ENCODE results near the gene PTGS1. TPM values are rescaled to one million over a fixed set of nuclear protein-coding genes. Genes with fewer than 3 reads are reported as not detected.
A peak's percentile ranks its signal among the peaks of the same experiment; 100 is the strongest.

The PTGS1 gene
- total RNA-seq, 2 donors from 2014 or later, result 4.6 to 6.2 TPM

DNA sequence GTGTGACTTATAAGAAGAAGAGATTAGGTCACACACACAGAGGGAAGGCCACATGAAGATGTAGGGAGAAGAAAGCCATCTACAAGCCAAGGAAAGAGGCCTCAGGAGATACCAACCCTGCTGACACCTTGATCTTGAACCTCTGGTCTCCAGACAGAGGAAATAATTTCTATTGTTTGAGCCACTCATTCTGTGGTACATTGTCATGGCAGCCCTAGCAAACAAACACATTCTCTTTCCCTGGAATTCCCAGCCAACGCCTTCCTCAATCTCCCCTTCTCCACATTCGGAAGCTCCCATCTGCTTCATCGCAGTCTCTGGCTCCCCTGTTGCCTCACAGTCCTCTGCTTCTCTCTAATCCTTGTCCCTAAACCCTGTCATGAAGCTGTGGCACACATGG lies 16.7 kb downstream of the PTGS1 start:
- TF ChIP-seq CTCF (IDR thresholded peaks at IDR 0.05) (no peak), POLR2AphosphoS5 (IDR thresholded peaks at IDR 0.05) (no peak)
- H3K4me3 ChIP-seq, result no peak overlapping the region
- H3K27ac ChIP-seq, result no peak overlapping the region
- no peaks in the 10 kb centered on the region for H3K9me3 ChIP-seq
- intact Hi-C loops (cut with DNase I), result no loop called here
- H3K4me1 ChIP-seq (replicated peaks), result no peaks in the 10 kb centered on the region
- no peak for DNase-seq (ENCODE audit: low spot score)
- H3K36me3 ChIP-seq, result no peaks in the 10 kb centered on the region
- H3K27me3 ChIP-seq (replicated peaks; ENCODE audit: insufficient read depth), result no peaks in the 10 kb centered on the region
- 94% methylated on average over 3 of the region's 3 CpGs for WGBS

DNA sequence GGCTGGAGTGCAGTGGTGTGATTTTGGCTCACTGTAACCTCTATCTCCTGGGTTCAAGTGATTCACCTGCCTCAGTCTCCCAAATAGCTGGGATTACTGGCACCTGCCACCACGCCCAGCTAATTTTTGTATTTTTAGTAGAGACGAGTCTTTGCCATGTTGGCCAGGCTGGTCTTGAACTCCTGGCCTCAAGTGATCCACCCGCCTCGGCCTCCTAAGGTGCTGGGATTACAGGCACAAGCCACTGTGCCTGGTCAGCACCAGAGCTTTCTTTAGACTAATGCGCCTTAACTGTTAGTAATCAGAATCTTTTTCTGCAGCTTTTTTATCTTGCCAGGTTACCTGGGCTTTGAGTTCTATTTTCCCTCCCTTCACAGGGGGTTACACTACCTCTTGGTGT lies 18.4 kb downstream of the PTGS1 start:
- TF ChIP-seq POLR2AphosphoS5 (IDR thresholded peaks at IDR 0.05) (no peak), POLR2A (IDR thresholded peaks at IDR 0.05) (no peak), CTCF (IDR thresholded peaks at IDR 0.05) (no peak)
- no peak for DNase-seq (ENCODE audit: low spot score)

DNA sequence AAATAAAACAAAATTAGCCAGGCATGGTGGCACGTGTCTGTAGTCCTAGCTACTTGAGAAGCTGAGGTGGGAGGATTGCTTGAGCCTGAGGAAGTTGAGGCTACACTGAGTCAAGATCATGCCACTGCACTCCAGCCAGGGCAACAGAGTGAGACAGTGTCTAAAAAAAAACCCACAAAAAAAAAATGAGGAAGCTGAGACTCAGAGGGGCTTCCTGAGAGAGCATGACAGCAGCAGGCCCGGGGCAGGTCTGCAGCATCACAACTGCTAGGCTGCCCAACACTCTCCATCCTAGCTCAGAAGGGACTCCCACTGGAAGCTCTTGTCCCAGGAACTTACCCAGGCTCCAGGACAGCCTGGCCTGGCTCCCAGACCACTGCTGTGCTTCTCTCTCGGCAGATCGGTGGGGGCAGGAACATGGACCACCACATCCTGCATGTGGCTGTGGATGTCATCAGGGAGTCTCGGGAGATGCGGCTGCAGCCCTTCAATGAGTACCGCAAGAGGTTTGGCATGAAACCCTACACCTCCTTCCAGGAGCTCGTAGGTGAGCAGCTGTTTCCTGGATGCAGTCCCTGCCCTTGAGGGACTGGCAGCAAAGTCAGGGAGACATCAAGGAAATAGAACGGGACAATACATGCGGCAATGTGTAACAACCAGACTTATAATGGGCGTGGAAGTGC lies 19.1 kb downstream of the PTGS1 start:
- H3K27ac ChIP-seq, result no peak overlapping the region
- 29% methylated on average over 11 of the region's 11 CpGs for WGBS
- H3K4me1 ChIP-seq (replicated peaks), result no peaks in the 10 kb centered on the region
- peak; percentile 51 for TF ChIP-seq POLR2AphosphoS5 (IDR thresholded peaks at IDR 0.05)
- TF ChIP-seq CTCF (IDR thresholded peaks at IDR 0.05), result no peak
- H3K4me3 ChIP-seq, result no peak overlapping the region
- H3K27me3 ChIP-seq (replicated peaks; ENCODE audit: insufficient read depth), result no peaks in the 10 kb centered on the region
- DNase-seq (ENCODE audit: low spot score), result peak; percentile 63
- H3K36me3 ChIP-seq, result no peaks in the 10 kb centered on the region
- intact Hi-C loops (cut with DNase I), result no loop called here
- no peaks in the 10 kb centered on the region for H3K9me3 ChIP-seq

More for the DNA sequence above, 18.4 kb downstream of the PTGS1 start:
- 93% methylated on average over 5 of the region's 5 CpGs for WGBS
- Histone ChIP-seq H3K4me1 (replicated peaks) (no peaks in the 10 kb centered on the region), H3K36me3 (no peaks in the 10 kb centered on the region), H3K9me3 (no peaks in the 10 kb centered on the region), H3K27me3 (replicated peaks; ENCODE audit: insufficient read depth) (no peaks in the 10 kb centered on the region), H3K4me3 (no peak overlapping the region), H3K27ac (no peak overlapping the region)
- intact Hi-C loops (cut with DNase I), result no loop called here

DNA sequence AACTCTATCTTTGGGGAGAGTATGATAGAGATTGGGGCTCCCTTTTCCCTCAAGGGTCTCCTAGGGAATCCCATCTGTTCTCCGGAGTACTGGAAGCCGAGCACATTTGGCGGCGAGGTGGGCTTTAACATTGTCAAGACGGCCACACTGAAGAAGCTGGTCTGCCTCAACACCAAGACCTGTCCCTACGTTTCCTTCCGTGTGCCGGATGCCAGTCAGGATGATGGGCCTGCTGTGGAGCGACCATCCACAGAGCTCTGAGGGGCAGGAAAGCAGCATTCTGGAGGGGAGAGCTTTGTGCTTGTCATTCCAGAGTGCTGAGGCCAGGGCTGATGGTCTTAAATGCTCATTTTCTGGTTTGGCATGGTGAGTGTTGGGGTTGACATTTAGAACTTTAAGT lies 21.5 kb downstream of the PTGS1 start:
- no peak overlapping the region for H3K27ac ChIP-seq
- H3K27me3 ChIP-seq (replicated peaks; ENCODE audit: insufficient read depth), result no peaks in the 10 kb centered on the region
- TF ChIP-seq POLR2A (IDR thresholded peaks at IDR 0.05) (no peak), POLR2AphosphoS5 (IDR thresholded peaks at IDR 0.05) (no peak), CTCF (IDR thresholded peaks at IDR 0.05) (no peak)
- H3K36me3 ChIP-seq, result no peaks in the 10 kb centered on the region
- no peaks in the 10 kb centered on the region for H3K9me3 ChIP-seq
- peak; percentile 2 for DNase-seq (ENCODE audit: low spot score)
- H3K4me1 ChIP-seq (replicated peaks), result no peaks in the 10 kb centered on the region
- intact Hi-C loops (cut with DNase I), result no loop called here
- H3K4me3 ChIP-seq, result no peak overlapping the region
- 98% methylated on average over 9 of the region's 9 CpGs for WGBS

DNA sequence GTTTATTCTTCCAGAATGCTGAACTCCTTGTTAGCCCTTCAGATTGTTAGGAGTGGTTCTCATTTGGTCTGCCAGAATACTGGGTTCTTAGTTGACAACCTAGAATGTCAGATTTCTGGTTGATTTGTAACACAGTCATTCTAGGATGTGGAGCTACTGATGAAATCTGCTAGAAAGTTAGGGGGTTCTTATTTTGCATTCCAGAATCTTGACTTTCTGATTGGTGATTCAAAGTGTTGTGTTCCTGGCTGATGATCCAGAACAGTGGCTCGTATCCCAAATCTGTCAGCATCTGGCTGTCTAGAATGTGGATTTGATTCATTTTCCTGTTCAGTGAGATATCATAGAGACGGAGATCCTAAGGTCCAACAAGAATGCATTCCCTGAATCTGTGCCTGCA lies 21.9 kb downstream of the PTGS1 start:
- TF ChIP-seq POLR2A (IDR thresholded peaks at IDR 0.05) (no peak), CTCF (IDR thresholded peaks at IDR 0.05) (no peak), POLR2AphosphoS5 (IDR thresholded peaks at IDR 0.05) (no peak)
- Histone ChIP-seq H3K9me3 (no peaks in the 10 kb centered on the region), H3K4me3 (no peak overlapping the region), H3K27me3 (replicated peaks; ENCODE audit: insufficient read depth) (no peaks in the 10 kb centered on the region), H3K36me3 (no peaks in the 10 kb centered on the region), H3K4me1 (replicated peaks) (no peaks in the 10 kb centered on the region), H3K27ac (no peak overlapping the region)
- no peak for DNase-seq (ENCODE audit: low spot score)
- intact Hi-C loops (cut with DNase I), result no loop called here
- WGBS, result 84% methylated on average over 2 of the region's 2 CpGs

All from prostate gland (tissue), 2 donors.